Activated CD4-positive, alpha-beta T cell treated with anti-CD3 and anti-CD28 coated beads, Interleukin-2, amount 50 U/mL, for 4 hours (primary cell): ENCODE results near the gene DNAJC1.
A peak's percentile ranks its signal among the peaks of the same experiment; 100 is the strongest.

Source experiments
- DNase-seq, 2 experiments: peaks; one replicate each; pipeline ENCODE4 v3.0.0-alpha.2; 2020

The DNAJC1 gene

DNA sequence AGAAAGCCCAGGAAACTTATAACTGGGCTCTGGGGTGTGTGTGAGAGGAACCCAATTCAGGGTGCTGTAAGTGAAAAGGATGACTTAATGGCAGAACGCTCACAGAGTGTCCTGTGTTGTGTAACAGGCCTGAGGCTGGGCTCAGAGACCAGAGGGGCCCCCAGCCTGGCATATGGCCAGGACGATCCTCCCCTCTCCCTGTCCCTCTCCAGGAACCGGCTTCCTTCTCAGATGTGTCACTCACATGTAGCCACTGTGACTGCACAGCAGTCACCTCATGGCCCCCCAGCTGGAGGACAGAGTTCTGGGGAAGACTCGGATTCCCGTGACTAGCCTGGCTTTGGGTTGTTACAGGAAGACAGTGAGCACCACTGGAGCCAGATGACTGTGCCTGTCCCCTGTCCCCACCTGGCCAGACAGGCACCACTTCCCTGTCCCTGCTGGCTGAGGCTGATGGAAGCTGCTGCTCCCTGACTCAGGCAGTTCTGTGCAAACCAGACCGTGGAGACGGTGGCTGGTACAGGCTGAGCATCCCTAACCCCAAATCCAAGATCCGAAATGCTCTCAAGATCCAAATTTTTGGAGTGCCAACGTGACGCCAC lies 249.0 kb downstream of the DNAJC1 start:
- DNase-seq = no peak

DNA sequence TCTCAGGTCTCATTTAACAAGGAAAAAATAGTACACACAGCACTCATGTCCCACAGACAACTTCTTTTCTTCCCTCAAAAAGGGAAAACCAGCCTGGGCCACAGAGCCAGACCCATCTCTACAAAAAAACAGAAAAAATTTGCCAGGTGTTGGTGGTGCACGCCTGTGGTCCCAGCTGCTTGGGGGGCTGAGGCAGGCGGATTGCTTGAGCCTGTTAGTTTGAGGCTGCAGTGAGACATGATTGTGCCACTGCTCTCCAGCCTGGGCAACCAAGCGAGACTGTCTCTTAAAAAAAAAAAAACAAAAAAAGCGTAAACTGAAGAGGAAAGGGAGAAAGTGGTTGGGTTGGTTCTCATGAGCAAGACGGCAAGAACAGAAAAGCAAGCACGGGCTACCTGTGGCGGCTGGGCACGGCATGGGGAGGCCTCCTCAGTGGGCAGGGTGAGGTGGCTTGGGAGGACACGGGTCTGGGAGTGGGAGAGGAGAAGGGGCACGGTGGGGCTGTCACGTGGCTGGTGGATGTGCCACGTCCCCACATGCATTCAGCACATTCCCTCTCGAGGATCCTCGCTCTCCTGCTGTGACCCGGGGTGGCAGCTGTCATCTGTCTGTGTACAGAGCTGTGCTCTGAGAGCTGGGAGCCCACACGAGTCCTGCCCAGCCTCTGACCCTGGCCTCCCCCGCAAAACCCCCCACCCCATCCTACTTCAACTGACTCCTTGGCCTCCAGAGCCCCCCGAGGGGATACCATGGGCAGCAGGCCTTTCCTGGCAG lies 249.8 kb downstream of the DNAJC1 start:
- DNase-seq = no peak

GRCh38 chr10:21751341-21752310 lies 251.9 kb downstream of the DNAJC1 start:
- DNase-seq = no peak

- no peak for DNase-seq
These were observed 253.1 kb downstream of the DNAJC1 start for GRCh38 chr10:21750424-21750823.

DNA sequence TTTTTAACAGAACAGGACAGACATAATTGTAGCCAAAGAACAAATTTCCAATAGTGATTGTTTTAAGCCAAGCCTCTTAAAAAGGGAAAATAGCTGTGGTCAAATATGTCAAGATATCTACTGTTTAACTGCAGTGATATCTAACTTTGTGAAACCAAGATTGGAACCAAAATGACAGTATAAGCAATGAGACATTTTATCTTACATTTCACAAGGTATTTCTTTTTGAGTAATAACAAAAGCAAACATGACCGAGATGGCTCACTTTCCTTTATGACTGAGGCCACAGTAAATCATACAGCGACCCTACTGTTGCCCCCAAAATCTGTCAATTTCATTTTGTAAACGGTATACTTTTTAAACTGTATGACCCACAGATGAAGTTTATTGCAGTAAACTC lies 253.7 kb downstream of the DNAJC1 start:
- no peak for DNase-seq

DNA sequence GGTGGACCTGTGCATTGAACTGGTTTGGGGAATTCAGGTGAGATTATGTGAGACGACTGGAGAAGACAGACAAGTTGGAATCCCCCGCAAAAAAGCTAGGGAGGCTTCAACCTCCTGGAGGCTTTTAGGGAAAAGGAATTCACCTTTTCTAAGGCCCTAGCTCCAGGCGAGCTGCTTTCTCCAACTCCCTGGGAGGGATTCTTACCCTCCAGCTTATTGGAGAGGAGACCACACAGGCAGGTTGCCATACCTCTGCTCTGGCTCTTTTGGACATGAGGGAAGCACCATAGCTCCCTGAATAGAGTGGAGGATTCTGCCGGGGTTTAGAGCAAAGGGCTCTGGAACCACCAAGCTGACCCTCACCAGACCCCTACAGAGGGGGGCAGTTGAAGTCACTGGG lies 255.7 kb downstream of the DNAJC1 start:
- no peak for DNase-seq

GRCh38 chr10:21746118-21746517 lies 257.4 kb downstream of the DNAJC1 start:
- DNase-seq = no peak

DNA sequence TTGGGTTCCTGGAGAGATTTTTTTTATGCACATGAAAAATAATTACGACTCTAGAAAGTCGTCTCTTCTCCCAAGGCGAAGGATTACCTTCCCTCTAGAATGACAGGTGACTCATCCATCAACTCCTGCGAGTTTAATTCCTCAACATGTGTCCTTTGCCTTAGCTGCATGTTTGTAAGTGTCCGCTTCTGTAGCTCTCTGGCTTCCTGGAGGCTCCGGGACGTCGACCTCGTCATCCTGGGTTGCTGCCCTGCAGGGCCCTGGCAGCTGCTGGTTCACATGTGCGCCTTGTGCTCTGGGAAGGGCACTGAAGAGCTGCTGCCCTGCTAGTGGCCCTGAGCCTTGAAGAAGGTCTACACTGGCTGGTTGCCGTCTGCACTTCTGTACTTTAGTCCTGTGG lies 259.3 kb downstream of the DNAJC1 start:
- DNase-seq = no peak

- no peak for DNase-seq
These were observed 260.7 kb downstream of the DNAJC1 start for GRCh38 chr10:21742740-21743412.

GRCh38 chr10:21740989-21741388 lies 262.5 kb downstream of the DNAJC1 start:
- peak; percentile 22 to 25 for DNase-seq

DNA sequence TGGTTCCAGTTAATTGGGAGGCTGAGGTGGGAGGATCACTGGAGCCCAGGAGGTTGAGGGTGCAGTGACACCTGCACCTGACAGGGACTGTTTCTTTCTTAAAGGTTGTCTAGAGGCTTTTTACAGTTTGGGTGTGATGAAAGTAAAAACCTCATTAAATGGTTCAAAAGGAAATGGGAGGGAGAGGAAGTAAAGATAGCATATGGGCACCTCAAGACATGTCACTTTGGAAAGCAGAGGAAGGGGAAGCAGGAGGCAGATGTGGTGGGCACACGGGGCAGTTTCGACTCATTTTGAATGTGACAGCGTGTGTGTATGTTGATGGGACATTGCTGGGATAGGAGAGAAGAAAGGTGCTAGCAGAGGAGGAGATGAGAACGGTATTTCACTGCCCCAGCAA lies 266.4 kb downstream of the DNAJC1 start:
- DNase-seq = no peak

- DNase-seq = no peak
These were observed 269.8 kb downstream of the DNAJC1 start for GRCh38 chr10:21733710-21734109.

DNA sequence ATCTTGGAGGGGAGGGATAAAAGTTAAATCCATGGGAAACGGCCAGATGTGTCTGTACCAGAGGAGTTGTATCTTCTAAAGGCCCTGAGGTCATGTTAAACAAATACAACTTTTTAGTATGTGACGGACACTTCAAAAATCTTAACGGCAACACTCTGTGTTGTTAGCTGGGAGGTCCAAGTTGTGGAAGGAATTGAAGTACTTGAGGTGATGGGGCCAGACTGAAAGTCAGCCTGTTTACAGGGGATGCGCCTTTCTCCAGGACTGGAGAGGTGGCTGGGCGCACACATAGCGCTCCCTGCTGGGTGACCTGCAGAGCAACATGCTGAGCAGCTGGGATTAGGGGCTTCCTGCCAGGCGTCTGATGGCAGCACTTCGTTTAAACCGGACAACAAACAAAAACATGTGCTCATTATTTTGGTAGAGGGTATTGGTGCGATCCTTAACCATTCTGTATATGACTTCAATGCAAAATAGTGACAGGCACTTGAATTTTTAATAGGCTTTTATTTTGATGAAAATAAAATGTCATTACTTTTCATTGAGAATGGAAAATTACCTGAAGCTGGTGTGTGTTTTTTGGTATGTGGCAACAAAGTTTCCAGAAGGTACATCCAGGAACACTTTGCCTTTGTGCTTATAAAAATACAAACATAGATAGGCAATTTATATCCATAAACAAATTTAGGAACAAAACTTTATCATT lies 271.3 kb downstream of the DNAJC1 start:
- DNase-seq = no peak

DNA sequence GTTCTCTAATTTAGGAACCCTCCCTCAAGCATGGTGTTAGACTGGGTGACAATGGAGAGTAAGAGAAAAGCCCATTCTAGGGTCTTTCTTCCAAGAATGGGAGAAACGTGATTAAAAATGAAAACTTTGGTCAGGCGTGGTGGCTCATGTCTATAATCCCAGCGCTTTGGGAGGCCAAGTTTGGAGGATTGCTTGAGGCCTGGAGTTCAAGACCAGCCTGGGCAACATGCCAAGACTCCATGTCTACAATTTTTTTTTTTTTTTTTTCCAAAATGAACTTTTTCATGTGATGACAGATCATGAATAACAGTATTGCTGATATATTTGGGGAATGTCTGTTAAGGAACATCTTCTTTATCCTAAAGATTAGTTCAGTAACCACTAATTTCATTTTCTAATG lies 274.9 kb downstream of the DNAJC1 start:
- no peak for DNase-seq

- DNase-seq = no peak
These were observed 275.9 kb downstream of the DNAJC1 start for GRCh38 chr10:21727452-21728168.

DNA sequence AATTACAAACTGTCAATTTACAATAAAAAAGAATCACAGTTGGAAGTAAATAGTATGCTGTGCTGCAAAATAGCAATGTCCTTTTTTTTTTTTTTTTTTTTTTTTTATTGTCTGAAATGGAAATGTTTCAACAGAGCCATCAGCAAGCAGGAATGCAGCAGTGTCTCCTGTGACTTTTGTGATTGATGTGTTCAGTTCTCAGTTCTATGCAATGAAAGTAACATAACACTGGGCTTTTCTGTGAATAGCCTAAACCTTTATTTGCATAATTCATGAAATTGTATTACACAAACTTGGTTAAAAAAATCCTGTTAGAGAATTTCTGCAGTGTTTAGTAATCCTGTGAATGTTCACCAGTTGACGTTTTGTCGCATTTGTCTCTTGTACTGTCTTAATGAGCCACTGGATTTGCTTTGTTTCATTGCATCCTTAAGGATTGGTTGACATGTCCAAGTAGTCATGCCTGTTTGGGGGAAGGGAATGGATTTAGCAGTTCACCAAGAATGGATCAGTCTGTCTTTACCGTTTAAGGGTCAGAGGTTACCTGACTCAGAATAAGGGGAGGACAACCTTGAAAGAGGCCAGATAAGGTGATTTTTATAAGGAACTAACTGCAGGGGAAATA lies 276.8 kb downstream of the DNAJC1 start:
- no peak for DNase-seq

GRCh38 chr10:21724687-21725367 lies 278.7 kb downstream of the DNAJC1 start:
- no peak for DNase-seq

- DNase-seq = no peak
These were observed 279.4 kb downstream of the DNAJC1 start for GRCh38 chr10:21724020-21724589.

- DNase-seq = no peak
These were observed 281.3 kb downstream of the DNAJC1 start for GRCh38 chr10:21722209-21722608.

GRCh38 chr10:21721000-21721665 lies 282.4 kb downstream of the DNAJC1 start:
- DNase-seq = no peak
